ENCODE results near the gene TWF1.

Gene TWF1

DNA sequence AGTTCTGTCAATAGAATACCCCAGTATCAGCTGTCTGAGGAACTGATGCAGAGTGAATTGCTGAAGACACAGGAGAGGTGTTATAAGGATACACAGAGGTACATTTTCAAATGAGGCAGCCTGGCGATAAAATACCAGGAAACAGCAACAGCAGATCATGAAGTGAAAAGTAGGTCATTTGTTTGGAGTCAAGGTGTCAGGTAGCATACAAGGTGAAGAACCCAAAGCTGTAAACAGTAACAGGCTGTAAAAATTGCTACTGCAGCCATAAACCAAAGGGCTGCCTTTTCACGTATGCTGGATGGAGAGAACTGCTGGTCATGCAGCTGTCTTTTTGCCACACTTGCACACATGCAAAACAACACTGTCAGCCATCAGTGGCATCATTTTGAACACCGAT, 9.3 kb upstream of the TWF1 start:
- Histone ChIP-seq H3K4me1 (ENCODE audit: control insufficient read depth, insufficient read depth, low read depth, low read length) (no peaks in the 10 kb centered on the region), H3K4me3 (ENCODE audit: insufficient read depth in 1 of 2, low read depth in 1 of 2, low read length in 2 of 2) (no peak overlapping the region), H2BK5ac (ENCODE audit: low read depth, low read length, poor library complexity, severe bottlenecking) (no peak overlapping the region), H3K18ac (ENCODE audit: low read depth in 1 of 2, low read length in 2 of 2) (no peak overlapping the region), H2BK12ac (ENCODE audit: low read length in 2 of 2) (no peak overlapping the region), H4K8ac (ENCODE audit: low read length) (no peak overlapping the region), H3K9ac (ENCODE audit: low read length) (no peak overlapping the region), H2BK15ac (ENCODE audit: low read depth, poor library complexity, severe bottlenecking) (no peak overlapping the region), H2AFZ (ENCODE audit: low read depth, low read length) (no peak overlapping the region), H3K79me1 (replicated peaks; ENCODE audit: low read length, poor library complexity, severe bottlenecking) (no peaks in the 10 kb centered on the region), H2AK5ac (ENCODE audit: low read length, severe bottlenecking) (no peak overlapping the region), H3K36me3 (ENCODE audit: control insufficient read depth in 1 of 2, insufficient read depth in 2 of 2, low read depth in 1 of 2, low read length in 2 of 2) (no peaks in the 10 kb centered on the region), H3K14ac (ENCODE audit: low read length in 2 of 2) (no peak overlapping the region), H3K9me3 (ENCODE audit: control insufficient read depth, low read length) (no peaks in the 10 kb centered on the region), H3K4me2 (ENCODE audit: low read length, poor library complexity, severe bottlenecking) (no peak overlapping the region), H4K91ac (ENCODE audit: low read length) (no peak overlapping the region), H3K27ac (ENCODE audit: low read length, poor library complexity, severe bottlenecking) (no peak overlapping the region), H2BK120ac (ENCODE audit: low read depth, low read length) (no peak overlapping the region), H3K27me3 (ENCODE audit: control insufficient read depth in 1 of 2, insufficient read depth in 1 of 2, low read length in 2 of 2) (no peaks in the 10 kb centered on the region), H3K23ac (ENCODE audit: low read length in 2 of 2) (no peak overlapping the region), H3K4ac (ENCODE audit: low read depth in 1 of 2, low read length in 2 of 2) (no peak overlapping the region)
- 79% methylated on average over 3 of the region's 3 CpGs for WGBS
- no peak for DNase-seq

DNA sequence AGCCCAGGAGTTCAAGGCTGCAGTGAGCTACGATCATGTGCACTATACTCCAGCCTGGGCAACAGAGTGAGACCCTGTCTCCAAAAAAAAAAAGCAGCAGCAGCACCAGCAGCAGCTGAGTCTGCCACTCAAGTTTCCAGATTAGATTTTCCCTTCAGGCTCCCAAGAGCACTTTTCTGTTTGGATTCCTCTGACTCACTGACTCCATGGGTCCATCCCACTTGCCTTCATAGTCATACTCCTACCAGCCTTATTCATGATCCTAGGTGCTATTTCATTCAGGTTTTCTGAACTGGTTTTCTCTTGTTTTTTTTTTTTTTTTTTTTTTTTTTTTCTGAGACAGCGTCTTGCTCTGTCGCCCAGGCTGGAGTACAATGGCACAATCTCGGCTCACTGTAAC, 6.8 kb upstream of the TWF1 start:
- no peak overlapping the region for H3K27ac ChIP-seq (ENCODE audit: low read length, poor library complexity, severe bottlenecking)
- H3K4ac ChIP-seq (ENCODE audit: low read depth in 1 of 2, low read length in 2 of 2) = no peak overlapping the region
- H3K9ac ChIP-seq (ENCODE audit: low read length) = no peak overlapping the region
- H2BK5ac ChIP-seq (ENCODE audit: low read depth, low read length, poor library complexity, severe bottlenecking) = no peak overlapping the region
- H3K36me3 ChIP-seq (ENCODE audit: control insufficient read depth in 1 of 2, insufficient read depth in 2 of 2, low read depth in 1 of 2, low read length in 2 of 2) = no peaks in the 10 kb centered on the region
- H2AFZ ChIP-seq (ENCODE audit: low read depth, low read length) = no peak overlapping the region
- H3K4me2 ChIP-seq (ENCODE audit: low read length, poor library complexity, severe bottlenecking) = no peak overlapping the region
- no peak overlapping the region for H4K8ac ChIP-seq (ENCODE audit: low read length)
- H3K4me3 ChIP-seq (ENCODE audit: insufficient read depth in 1 of 2, low read depth in 1 of 2, low read length in 2 of 2) = no peak overlapping the region
- H3K27me3 ChIP-seq (ENCODE audit: control insufficient read depth in 1 of 2, insufficient read depth in 1 of 2, low read length in 2 of 2) = no peaks in the 10 kb centered on the region
- H3K4me1 ChIP-seq (ENCODE audit: control insufficient read depth, insufficient read depth, low read depth, low read length) = no peaks in the 10 kb centered on the region
- H3K23ac ChIP-seq (ENCODE audit: low read length in 2 of 2) = no peak overlapping the region
- no peaks in the 10 kb centered on the region for H3K9me3 ChIP-seq (ENCODE audit: control insufficient read depth, low read length)
- no peak overlapping the region for H4K91ac ChIP-seq (ENCODE audit: low read length)
- H2BK15ac ChIP-seq (ENCODE audit: low read depth, poor library complexity, severe bottlenecking) = no peak overlapping the region
- DNase-seq = no peak
- H2BK120ac ChIP-seq (ENCODE audit: low read depth, low read length) = no peak overlapping the region
- no peak overlapping the region for H3K18ac ChIP-seq (ENCODE audit: low read depth in 1 of 2, low read length in 2 of 2)
- H2AK5ac ChIP-seq (ENCODE audit: low read length, severe bottlenecking) = no peak overlapping the region
- H3K79me1 ChIP-seq (replicated peaks; ENCODE audit: low read length, poor library complexity, severe bottlenecking) = no peaks in the 10 kb centered on the region
- H2BK12ac ChIP-seq (ENCODE audit: low read length in 2 of 2) = no peak overlapping the region
- no peak overlapping the region for H3K14ac ChIP-seq (ENCODE audit: low read length in 2 of 2)
- WGBS = 72% methylated on average over 2 of the region's 4 CpGs

GRCh38 chr12:43812057-43812456, 5.9 kb upstream of the TWF1 start:
- Histone ChIP-seq H2BK15ac (ENCODE audit: low read depth, poor library complexity, severe bottlenecking) (no peak overlapping the region), H2BK120ac (ENCODE audit: low read depth, low read length) (no peak overlapping the region), H3K4me1 (ENCODE audit: control insufficient read depth, insufficient read depth, low read depth, low read length) (no peaks in the 10 kb centered on the region), H4K8ac (ENCODE audit: low read length) (no peak overlapping the region), H3K36me3 (ENCODE audit: control insufficient read depth in 1 of 2, insufficient read depth in 2 of 2, low read depth in 1 of 2, low read length in 2 of 2) (no peaks in the 10 kb centered on the region), H3K4ac (ENCODE audit: low read depth in 1 of 2, low read length in 2 of 2) (no peak overlapping the region), H2BK12ac (ENCODE audit: low read length in 2 of 2) (no peak overlapping the region), H3K23ac (ENCODE audit: low read length in 2 of 2) (no peak overlapping the region), H3K14ac (ENCODE audit: low read length in 2 of 2) (no peak overlapping the region), H2AFZ (ENCODE audit: low read depth, low read length) (no peak overlapping the region), H3K4me3 (ENCODE audit: insufficient read depth in 1 of 2, low read depth in 1 of 2, low read length in 2 of 2) (no peak overlapping the region), H3K27ac (ENCODE audit: low read length, poor library complexity, severe bottlenecking) (no peak overlapping the region), H3K9ac (ENCODE audit: low read length) (no peak overlapping the region), H3K18ac (ENCODE audit: low read depth in 1 of 2, low read length in 2 of 2) (no peak overlapping the region), H2BK5ac (ENCODE audit: low read depth, low read length, poor library complexity, severe bottlenecking) (no peak overlapping the region), H3K9me3 (ENCODE audit: control insufficient read depth, low read length) (no peaks in the 10 kb centered on the region), H4K91ac (ENCODE audit: low read length) (no peak overlapping the region), H3K27me3 (ENCODE audit: control insufficient read depth in 1 of 2, insufficient read depth in 1 of 2, low read length in 2 of 2) (no peaks in the 10 kb centered on the region), H2AK5ac (ENCODE audit: low read length, severe bottlenecking) (no peak overlapping the region), H3K4me2 (ENCODE audit: low read length, poor library complexity, severe bottlenecking) (no peak overlapping the region), H3K79me1 (replicated peaks; ENCODE audit: low read length, poor library complexity, severe bottlenecking) (no peaks in the 10 kb centered on the region)
- no peak for DNase-seq
- WGBS = 95% methylated on average over 2 of the region's 2 CpGs

DNA sequence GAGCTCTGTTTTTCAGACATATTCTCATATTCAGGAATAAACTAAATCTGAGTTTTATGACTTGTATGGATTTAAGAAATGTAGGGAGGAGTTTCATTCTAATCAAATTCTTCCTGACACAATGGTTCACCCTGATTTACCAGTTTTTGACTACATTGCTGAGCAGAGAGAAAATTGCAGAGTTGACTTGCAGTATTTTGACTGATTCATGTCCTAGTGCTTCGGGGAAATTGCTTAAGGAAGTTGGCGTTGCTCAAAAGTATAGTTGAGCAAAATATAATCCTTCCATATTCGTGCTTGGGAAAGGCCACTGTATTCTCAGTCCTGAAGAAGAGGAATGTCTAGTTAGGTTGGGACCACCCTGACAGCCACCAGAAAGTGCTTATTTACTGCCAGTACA, 1.3 kb upstream of the TWF1 start:
- Histone ChIP-seq H3K9me3 (ENCODE audit: control insufficient read depth, low read length) (no peaks in the 10 kb centered on the region), H3K4ac (ENCODE audit: low read depth in 1 of 2, low read length in 2 of 2) (no peak overlapping the region), H3K23ac (ENCODE audit: low read length in 2 of 2) (no peak overlapping the region), H4K8ac (ENCODE audit: low read length) (no peak overlapping the region), H4K91ac (ENCODE audit: low read length) (no peak overlapping the region), H3K27ac (ENCODE audit: low read length, poor library complexity, severe bottlenecking) (no peak overlapping the region), H2BK12ac (ENCODE audit: low read length in 2 of 2) (no peak overlapping the region), H3K18ac (ENCODE audit: low read depth in 1 of 2, low read length in 2 of 2) (no peak overlapping the region), H2BK120ac (ENCODE audit: low read depth, low read length) (no peak overlapping the region), H3K4me3 (ENCODE audit: insufficient read depth in 1 of 2, low read depth in 1 of 2, low read length in 2 of 2) (peak overlapping the region in 1 of 2 experiments; percentile 89), H2BK5ac (ENCODE audit: low read depth, low read length, poor library complexity, severe bottlenecking) (no peak overlapping the region), H3K9ac (ENCODE audit: low read length) (peak overlapping the region; percentile 95), H3K4me1 (ENCODE audit: control insufficient read depth, insufficient read depth, low read depth, low read length) (no peaks in the 10 kb centered on the region), H3K27me3 (ENCODE audit: control insufficient read depth in 1 of 2, insufficient read depth in 1 of 2, low read length in 2 of 2) (no peaks in the 10 kb centered on the region), H2AFZ (ENCODE audit: low read depth, low read length) (no peak overlapping the region), H3K79me1 (replicated peaks; ENCODE audit: low read length, poor library complexity, severe bottlenecking) (no peaks in the 10 kb centered on the region), H3K36me3 (ENCODE audit: control insufficient read depth in 1 of 2, insufficient read depth in 2 of 2, low read depth in 1 of 2, low read length in 2 of 2) (peaks cover 0 to 12% of the 10 kb centered on the region in 2 experiments), H2AK5ac (ENCODE audit: low read length, severe bottlenecking) (no peak overlapping the region), H3K14ac (ENCODE audit: low read length in 2 of 2) (no peak overlapping the region), H3K4me2 (ENCODE audit: low read length, poor library complexity, severe bottlenecking) (no peak overlapping the region), H2BK15ac (ENCODE audit: low read depth, poor library complexity, severe bottlenecking) (no peak overlapping the region)
- DNase-seq = no peak
- 97% methylated on average over 3 of the region's 3 CpGs for WGBS
